SK-N-SH treated with all-trans-retinoic acid at 6 μM for 48 hours (cell line): ENCODE data around the gene PCED1A.

Experiments used
- ATAC-seq: fragments of 200-7000 bp; cut with Tn5 transposase; 3 replicates; pipeline ENCODE4 v1.9.1; 2020; ENCODE audit warnings: mild to moderate bottlenecking, moderate library complexity
- ARNTL ChIP-seq: fragments of 450-650 bp; formaldehyde crosslinking; IDR thresholded peaks from 2 replicates; pipeline ENCODE4 v1.5.0; 2020; ENCODE audit warnings: low read depth, mild to moderate bottlenecking, moderate library complexity, borderline replicate concordance
- BACH2 ChIP-seq: fragments of 250-450 bp; sonication (Bioruptor Pico); IDR thresholded peaks from 2 replicates; pipeline ENCODE4 v1.9.0; 2021; ENCODE audit warnings: mild to moderate bottlenecking, borderline replicate concordance
- CSDC2 ChIP-seq: fragments of 250-450 bp; sonication (Bioruptor Pico); IDR thresholded peaks from 2 replicates; pipeline ENCODE4 v1.5.0; 2020; ENCODE audit warnings: mild to moderate bottlenecking, moderate library complexity
- ESRRG ChIP-seq: fragments of 250-450 bp; sonication (Bioruptor Pico); IDR thresholded peaks from 2 replicates; pipeline ENCODE4 v1.6.1; 2021; ENCODE audit warnings: mild to moderate bottlenecking
- GLIS3 ChIP-seq: fragments of 250-450 bp; sonication (Bioruptor Pico); IDR thresholded peaks from 2 replicates; pipeline ENCODE4 v1.5.0; 2020; ENCODE audit warnings: mild to moderate bottlenecking, moderate library complexity
- ISL1 ChIP-seq: fragments of 250-450 bp; sonication (Bioruptor Pico); IDR thresholded peaks from 2 replicates; pipeline ENCODE4 v2.1.2; 2022; ENCODE audit warnings: mild to moderate bottlenecking, moderate library complexity
- OSR1 ChIP-seq: fragments of 250-450 bp; sonication (Bioruptor Pico); IDR thresholded peaks from 2 replicates; pipeline ENCODE4 v1.8.0; 2022; ENCODE audit warnings: moderate library complexity, mild to moderate bottlenecking, inconsistent platforms
- PPARA ChIP-seq: fragments of 250-450 bp; sonication (Bioruptor Pico); IDR thresholded peaks from 2 replicates; pipeline ENCODE4 v1.5.0; 2020; ENCODE audit warnings: mild to moderate bottlenecking, borderline replicate concordance
- SNAI2 ChIP-seq: fragments of 250-450 bp; sonication (Bioruptor Pico); IDR thresholded peaks from 2 replicates; pipeline ENCODE4 v1.5.0; 2020; ENCODE audit warnings: mild to moderate bottlenecking, moderate library complexity
- TCF4 ChIP-seq: fragments of 250-450 bp; sonication (Bioruptor Pico); IDR thresholded peaks from 2 replicates; pipeline ENCODE4 v1.8.0; 2021; ENCODE audit warnings: mild to moderate bottlenecking, moderate library complexity, borderline replicate concordance
- TOX ChIP-seq: fragments of 250-450 bp; sonication (Bioruptor Pico); IDR thresholded peaks from 2 replicates; pipeline ENCODE4 v1.8.0; 2021; ENCODE audit warnings: mild to moderate bottlenecking, moderate library complexity, borderline replicate concordance
- ZC3H10 ChIP-seq: fragments of 250-450 bp; sonication (Bioruptor Pico); IDR thresholded peaks from 2 replicates; pipeline ENCODE4 v1.5.1; 2021; ENCODE audit warnings: mild to moderate bottlenecking, moderate library complexity
- ZFP3 ChIP-seq: fragments of 250-450 bp; sonication (Bioruptor Pico); IDR thresholded peaks from 2 replicates; pipeline ENCODE4 v1.5.0; 2020; ENCODE audit warnings: mild to moderate bottlenecking, moderate library complexity
- ZFP30 ChIP-seq: fragments of 450-650 bp; formaldehyde crosslinking; IDR thresholded peaks from 2 replicates; pipeline ENCODE4 v1.5.0; 2022; ENCODE audit warnings: mild to moderate bottlenecking, moderate library complexity
- ZNF565 ChIP-seq: fragments of 450-650 bp; formaldehyde crosslinking; conservative IDR thresholded peaks from 2 replicates; pipeline ENCODE4 v1.5.0; 2020; ENCODE audit warnings: low read depth, mild to moderate bottlenecking, moderate library complexity
- ZNF70 ChIP-seq: fragments of 450-650 bp; formaldehyde crosslinking; IDR thresholded peaks from 2 replicates; pipeline ENCODE4 v1.5.0; 2020; ENCODE audit warnings: mild to moderate bottlenecking, moderate library complexity
- TF ChIP-seq, protein P1 (sequence below): fragments of 250-450 bp; sonication (Bioruptor Pico); IDR thresholded peaks from 2 replicates; pipeline ENCODE4 v1.5.1; 2021; ENCODE audit warnings: mild to moderate bottlenecking, moderate library complexity
- TF ChIP-seq, protein P2 (sequence below): fragments of 250-450 bp; sonication (Bioruptor Pico); IDR thresholded peaks from 2 replicates; pipeline ENCODE4 v1.5.1; 2020; ENCODE audit warnings: low read depth, mild to moderate bottlenecking, moderate library complexity
- TF ChIP-seq, protein P3 (sequence below): fragments of 250-450 bp; sonication (Bioruptor Pico); IDR thresholded peaks from 2 replicates; pipeline ENCODE4 v1.8.0; 2021; ENCODE audit warnings: low read depth, mild to moderate bottlenecking, moderate library complexity, borderline replicate concordance
- TF ChIP-seq, protein P4 (sequence below): fragments of 250-450 bp; sonication (Bioruptor Pico); IDR thresholded peaks from 2 replicates; pipeline ENCODE4 v1.5.0; 2020; ENCODE audit warnings: mild to moderate bottlenecking, moderate library complexity
- TF ChIP-seq, protein P5 (sequence below): fragments of 250-450 bp; sonication (Bioruptor Pico); IDR thresholded peaks from 2 replicates; pipeline ENCODE4 v1.8.0; 2020; ENCODE audit warnings: mild to moderate bottlenecking, moderate library complexity, borderline replicate concordance

PCED1A gene

DNA sequence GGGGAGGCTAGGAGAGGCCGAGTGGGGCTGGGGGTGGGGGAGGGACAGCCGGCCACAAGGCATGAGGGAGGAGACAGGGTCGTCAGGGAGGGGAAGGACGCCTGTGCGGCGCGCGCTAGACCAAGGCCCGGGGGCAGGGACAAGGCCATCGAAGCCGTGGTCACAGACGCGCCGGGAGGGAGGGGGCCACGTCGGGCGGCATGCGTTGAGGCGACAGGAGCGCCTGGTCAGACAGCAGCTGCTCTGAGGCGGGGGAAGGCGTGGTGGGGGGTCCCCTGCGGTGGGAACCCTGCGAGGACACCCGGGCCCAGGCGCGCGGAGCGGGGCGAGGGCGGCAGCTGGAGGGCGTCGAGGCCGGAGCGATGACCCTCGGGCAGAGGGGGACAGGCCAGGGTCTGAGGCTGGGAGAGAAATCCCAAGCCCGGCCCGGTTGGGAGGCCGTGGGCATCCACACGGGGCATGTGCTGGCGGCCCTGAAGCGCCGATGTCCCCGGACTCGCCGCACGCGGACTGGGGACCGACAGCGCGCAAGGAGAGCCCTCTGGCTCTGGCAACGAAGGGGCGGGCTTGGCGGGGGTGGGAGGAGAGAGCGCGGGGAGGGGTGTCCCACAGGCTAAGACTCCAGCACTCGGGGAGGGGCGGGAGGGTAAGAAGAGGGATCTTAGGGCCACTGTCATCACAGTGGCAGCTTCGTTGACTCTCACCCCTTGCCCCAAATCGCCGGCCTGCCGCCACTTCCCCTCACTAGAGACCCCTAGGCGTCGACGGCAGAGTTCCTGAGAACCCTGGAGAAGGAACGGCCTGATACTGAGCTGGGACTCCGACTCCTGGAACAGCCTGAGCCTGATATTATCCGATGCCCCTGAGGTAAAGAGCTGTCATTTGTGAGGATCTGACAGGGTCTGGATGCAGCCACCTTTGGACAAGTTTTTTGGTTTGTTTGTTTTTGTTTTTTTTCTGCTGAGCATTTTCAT, 19.3 kb downstream of the PCED1A start:
- TF ChIP-seq PPARA (CRISPR knock-in tag) (no peak), TOX (CRISPR knock-in tag) (no peak), GLIS3 (CRISPR knock-in tag) (no peak), SNAI2 (CRISPR knock-in tag) (no peak), ARNTL (CRISPR knock-in tag) (no peak), OSR1 (no peak), ZNF565 (CRISPR knock-in tag) (no peak), ZFP3 (CRISPR knock-in tag) (no peak), BACH2 (CRISPR knock-in tag) (no peak), CSDC2 (CRISPR knock-in tag) (no peak), ESRRG (CRISPR knock-in tag) (no peak), ZNF70 (CRISPR knock-in tag) (no peak), TCF4 (CRISPR knock-in tag) (no peak)
- TF ChIP-seq, protein P1, sequence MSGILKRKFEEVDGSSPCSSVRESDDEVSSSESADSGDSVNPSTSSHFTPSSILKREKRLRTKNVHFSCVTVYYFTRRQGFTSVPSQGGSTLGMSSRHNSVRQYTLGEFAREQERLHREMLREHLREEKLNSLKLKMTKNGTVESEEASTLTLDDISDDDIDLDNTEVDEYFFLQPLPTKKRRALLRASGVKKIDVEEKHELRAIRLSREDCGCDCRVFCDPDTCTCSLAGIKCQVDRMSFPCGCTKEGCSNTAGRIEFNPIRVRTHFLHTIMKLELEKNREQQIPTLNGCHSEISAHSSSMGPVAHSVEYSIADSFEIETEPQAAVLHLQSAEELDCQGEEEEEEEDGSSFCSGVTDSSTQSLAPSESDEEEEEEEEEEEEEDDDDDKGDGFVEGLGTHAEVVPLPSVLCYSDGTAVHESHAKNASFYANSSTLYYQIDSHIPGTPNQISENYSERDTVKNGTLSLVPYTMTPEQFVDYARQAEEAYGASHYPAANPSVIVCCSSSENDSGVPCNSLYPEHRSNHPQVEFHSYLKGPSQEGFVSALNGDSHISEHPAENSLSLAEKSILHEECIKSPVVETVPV (CRISPR knock-in tag) = no peak
- TF ChIP-seq, protein P2, sequence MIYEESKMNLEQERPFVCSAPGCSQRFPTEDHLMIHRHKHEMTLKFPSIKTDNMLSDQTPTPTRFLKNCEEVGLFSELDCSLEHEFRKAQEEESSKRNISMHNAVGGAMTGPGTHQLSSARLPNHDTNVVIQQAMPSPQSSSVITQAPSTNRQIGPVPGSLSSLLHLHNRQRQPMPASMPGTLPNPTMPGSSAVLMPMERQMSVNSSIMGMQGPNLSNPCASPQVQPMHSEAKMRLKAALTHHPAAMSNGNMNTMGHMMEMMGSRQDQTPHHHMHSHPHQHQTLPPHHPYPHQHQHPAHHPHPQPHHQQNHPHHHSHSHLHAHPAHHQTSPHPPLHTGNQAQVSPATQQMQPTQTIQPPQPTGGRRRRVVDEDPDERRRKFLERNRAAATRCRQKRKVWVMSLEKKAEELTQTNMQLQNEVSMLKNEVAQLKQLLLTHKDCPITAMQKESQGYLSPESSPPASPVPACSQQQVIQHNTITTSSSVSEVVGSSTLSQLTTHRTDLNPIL = no peak
- TF ChIP-seq, protein P3, sequence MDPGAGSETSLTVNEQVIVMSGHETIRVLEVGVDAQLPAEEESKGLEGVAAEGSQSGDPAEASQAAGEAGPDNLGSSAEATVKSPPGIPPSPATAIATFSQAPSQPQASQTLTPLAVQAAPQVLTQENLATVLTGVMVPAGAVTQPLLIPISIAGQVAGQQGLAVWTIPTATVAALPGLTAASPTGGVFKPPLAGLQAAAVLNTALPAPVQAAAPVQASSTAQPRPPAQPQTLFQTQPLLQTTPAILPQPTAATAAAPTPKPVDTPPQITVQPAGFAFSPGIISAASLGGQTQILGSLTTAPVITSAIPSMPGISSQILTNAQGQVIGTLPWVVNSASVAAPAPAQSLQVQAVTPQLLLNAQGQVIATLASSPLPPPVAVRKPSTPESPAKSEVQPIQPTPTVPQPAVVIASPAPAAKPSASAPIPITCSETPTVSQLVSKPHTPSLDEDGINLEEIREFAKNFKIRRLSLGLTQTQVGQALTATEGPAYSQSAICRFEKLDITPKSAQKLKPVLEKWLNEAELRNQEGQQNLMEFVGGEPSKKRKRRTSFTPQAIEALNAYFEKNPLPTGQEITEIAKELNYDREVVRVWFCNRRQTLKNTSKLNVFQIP = no peak
- peak; percentile 38 for ATAC-seq

DNA sequence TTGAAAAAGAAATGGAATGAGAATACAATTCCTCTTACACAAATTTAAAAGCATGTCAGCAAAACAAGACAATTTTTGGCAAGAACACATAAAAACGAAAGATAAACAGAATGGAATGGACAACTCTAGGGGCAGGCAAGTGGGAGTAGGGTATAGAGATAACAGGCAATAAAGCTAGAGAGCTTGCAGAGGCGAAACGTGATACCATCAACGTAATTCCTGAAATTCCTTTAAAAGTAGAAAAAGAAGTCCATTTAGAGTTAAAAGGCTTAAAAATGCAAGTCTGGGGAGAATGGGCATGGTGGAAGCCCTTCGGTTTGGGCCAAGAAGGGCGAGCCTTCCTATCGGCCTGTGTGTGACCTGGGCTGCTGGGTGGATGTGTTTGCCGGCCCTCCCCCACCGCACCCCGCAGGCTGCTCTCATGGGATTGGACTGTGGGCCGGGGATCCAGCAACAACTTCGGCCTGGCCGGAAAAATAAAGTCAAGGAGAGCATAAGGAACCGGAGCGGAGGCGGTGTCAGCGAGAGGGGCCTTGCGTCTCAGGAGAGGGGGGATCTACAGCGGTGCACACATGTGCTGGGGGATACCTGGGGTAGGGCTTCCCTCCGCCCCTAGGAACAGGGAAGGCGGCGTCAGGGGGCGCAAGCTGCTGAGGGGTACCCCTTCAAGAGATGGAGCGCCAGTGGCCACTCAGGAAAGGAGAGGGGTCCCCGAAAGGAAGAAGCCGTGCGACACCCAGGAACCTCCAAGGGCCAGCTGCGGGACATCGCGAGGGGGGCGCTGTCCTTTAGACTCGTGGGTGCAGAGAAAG, 20.2 kb downstream of the PCED1A start:
- TF ChIP-seq ISL1 (CRISPR knock-in tag) (peak; percentile 55), TCF4 (CRISPR knock-in tag) (no peak)

DNA sequence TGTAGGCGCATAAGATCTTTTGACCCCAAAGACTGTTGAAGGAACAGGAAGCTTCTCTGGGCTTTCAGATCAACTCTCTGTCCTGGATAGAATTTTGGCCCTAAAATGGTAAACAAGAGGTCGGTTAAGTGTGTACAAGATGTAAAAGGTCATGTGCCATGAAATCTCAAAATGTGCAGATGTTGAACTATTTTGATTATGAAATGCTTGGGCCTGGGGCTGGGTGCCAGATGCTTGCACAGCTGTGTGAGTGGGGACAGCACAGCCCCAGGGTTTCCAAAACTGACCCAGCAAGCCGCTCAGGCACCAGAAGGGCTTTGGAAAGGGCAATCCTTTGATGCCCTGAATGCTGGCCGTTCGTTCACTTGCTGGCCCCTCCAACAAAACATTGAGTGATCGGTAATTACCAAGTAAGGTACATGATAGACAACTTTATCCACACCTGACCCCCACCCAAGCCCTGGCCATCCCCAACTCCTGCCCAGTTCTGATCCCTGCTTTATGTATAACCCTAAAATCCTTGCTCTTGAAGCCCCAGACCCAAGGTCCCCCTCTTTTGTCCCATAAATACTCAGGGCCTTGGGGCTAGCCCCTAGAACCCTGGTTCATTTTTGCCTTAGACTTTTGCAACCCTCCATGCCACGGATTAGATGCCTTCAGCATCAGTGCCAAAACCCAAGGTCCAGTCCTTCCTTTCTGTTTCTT, 22.4 kb downstream of the PCED1A start:
- ATAC-seq = no peak
- TF ChIP-seq PPARA (CRISPR knock-in tag) (no peak), ARNTL (CRISPR knock-in tag) (no peak), ZFP3 (CRISPR knock-in tag) (no peak), TOX (CRISPR knock-in tag) (no peak), ISL1 (CRISPR knock-in tag) (no peak), OSR1 (no peak), SNAI2 (CRISPR knock-in tag) (no peak), GLIS3 (CRISPR knock-in tag) (no peak), TCF4 (CRISPR knock-in tag) (no peak), ZFP30 (no peak), ZNF70 (CRISPR knock-in tag) (no peak), ZC3H10 (CRISPR knock-in tag) (no peak), ESRRG (CRISPR knock-in tag) (no peak)
- TF ChIP-seq, protein P4, sequence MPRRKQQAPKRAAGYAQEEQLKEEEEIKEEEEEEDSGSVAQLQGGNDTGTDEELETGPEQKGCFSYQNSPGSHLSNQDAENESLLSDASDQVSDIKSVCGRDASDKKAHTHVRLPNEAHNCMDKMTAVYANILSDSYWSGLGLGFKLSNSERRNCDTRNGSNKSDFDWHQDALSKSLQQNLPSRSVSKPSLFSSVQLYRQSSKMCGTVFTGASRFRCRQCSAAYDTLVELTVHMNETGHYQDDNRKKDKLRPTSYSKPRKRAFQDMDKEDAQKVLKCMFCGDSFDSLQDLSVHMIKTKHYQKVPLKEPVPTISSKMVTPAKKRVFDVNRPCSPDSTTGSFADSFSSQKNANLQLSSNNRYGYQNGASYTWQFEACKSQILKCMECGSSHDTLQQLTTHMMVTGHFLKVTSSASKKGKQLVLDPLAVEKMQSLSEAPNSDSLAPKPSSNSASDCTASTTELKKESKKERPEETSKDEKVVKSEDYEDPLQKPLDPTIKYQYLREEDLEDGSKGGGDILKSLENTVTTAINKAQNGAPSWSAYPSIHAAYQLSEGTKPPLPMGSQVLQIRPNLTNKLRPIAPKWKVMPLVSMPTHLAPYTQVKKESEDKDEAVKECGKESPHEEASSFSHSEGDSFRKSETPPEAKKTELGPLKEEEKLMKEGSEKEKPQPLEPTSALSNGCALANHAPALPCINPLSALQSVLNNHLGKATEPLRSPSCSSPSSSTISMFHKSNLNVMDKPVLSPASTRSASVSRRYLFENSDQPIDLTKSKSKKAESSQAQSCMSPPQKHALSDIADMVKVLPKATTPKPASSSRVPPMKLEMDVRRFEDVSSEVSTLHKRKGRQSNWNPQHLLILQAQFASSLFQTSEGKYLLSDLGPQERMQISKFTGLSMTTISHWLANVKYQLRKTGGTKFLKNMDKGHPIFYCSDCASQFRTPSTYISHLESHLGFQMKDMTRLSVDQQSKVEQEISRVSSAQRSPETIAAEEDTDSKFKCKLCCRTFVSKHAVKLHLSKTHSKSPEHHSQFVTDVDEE (CRISPR knock-in tag) = no peak
- TF ChIP-seq, protein P5, sequence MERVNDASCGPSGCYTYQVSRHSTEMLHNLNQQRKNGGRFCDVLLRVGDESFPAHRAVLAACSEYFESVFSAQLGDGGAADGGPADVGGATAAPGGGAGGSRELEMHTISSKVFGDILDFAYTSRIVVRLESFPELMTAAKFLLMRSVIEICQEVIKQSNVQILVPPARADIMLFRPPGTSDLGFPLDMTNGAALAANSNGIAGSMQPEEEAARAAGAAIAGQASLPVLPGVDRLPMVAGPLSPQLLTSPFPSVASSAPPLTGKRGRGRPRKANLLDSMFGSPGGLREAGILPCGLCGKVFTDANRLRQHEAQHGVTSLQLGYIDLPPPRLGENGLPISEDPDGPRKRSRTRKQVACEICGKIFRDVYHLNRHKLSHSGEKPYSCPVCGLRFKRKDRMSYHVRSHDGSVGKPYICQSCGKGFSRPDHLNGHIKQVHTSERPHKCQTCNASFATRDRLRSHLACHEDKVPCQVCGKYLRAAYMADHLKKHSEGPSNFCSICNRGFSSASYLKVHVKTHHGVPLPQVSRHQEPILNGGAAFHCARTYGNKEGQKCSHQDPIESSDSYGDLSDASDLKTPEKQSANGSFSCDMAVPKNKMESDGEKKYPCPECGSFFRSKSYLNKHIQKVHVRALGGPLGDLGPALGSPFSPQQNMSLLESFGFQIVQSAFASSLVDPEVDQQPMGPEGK (CRISPR knock-in tag) = no peak

More for the DNA sequence above, 20.2 kb downstream of the PCED1A start:
- ATAC-seq = peak; percentile 82
